NCI-H2107 treated with DMSO at 0.1 percent for 48 hours (cell line): ENCODE data around the gene RELA.

Experiments used
- DNase-seq: peaks from one replicate; lab custom pipeline; 2025; ENCODE audit not compliant: unreplicated experiment; lab: John Stamatoyannopoulos, UW

RELA gene

DNA sequence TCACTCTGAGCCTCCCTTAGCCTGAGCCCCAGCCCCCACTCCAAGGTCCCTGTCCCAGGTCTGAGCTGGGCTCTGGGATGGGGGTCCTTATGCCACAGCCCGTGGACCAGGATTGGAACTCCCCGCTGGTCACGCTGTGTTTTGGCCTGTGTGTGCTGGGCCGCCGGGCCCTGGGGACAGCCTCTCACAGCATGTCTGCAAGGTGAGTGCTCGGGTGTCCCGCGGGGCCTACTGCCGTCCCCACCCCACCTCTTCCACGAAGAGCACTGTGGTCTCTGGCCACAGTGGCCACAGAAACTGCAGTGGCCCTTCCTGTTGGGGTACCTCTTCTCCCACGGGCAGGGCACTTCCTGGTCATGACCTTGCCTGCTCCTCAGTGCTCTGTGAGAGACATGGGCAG lies 28.3 kb downstream of the RELA start:
- no peak for DNase-seq

GRCh38 chr11:65634109-65634436 lies 28.6 kb downstream of the RELA start:
- no peak for DNase-seq

DNA sequence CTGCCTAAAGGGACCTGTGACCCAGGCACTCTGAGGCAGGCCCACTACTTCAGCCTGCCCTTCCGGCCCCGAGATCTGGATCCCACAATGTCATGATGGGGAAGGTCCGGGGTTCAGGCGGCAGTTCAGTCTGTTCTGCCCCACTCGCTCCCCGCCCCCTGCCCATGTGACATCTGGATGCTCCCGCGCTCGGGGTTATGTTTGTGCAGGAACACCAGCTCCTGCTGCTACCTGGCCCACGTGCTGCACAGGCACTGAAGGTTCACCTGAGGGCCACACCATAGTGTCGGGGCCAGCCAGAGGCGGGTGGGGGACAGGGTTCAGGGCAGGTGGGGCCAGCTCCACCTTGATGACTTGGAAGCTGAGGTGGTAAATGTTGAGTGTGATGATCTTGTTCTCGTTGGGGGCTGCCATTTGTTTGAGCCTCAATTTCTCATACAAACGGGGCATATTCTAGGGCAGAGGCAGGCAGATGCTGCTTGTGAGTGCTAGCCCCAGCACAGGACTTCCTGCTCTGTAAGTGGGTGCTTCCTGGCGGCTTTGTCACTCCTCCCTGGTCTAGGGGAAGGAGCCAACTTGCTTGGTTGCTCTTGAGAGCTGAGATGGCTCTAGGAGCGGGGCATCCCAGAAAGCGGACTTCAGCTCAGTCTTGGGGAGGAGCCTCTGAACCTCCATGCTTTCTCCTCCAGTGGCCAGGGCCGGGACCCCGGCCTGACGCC lies 29.2 kb downstream of the RELA start:
- no peak for DNase-seq

- no peak for DNase-seq
These were observed 32.5 kb downstream of the RELA start for GRCh38 chr11:65630215-65630614.

DNA sequence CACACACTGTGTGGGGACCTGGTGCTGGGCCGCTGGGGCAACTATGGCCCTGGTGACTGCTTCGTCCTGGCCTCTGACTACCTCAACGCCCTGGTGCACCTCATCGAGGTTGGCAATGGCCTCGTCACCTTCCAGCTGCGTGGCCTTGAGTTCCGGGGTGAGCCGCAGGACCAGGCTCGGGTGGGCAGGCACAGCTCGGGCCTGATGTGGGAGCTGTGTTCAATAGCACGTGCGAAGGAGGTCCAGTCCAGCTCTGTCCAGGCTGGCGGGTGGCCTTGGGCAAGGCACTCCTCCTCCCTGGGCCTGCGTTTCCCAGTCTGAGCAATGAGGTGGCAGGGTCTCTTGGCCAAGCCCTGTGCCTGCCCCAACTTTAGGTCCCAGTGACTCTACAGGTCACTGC lies 33.1 kb downstream of the RELA start:
- DNase-seq: no peak

DNA sequence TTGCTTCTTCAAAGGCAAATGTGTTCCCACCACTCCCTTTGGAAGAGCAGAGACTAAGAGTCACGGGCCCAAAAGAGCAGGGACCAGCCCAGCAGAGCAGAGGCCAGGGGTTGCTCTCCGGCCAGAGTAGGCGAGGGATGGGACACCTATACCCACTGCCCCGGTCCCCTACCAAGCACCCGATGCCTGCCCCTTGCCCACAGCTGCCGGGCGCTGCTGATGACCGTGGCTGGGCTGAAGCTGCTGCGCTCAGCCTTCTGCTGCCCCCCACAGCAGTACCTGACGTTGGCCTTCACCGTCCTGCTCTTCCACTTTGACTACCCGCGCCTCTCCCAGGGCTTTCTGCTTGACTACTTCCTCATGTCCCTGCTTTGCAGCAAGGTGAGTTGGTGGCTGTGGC lies 35.5 kb downstream of the RELA start:
- DNase-seq: no peak

DNA sequence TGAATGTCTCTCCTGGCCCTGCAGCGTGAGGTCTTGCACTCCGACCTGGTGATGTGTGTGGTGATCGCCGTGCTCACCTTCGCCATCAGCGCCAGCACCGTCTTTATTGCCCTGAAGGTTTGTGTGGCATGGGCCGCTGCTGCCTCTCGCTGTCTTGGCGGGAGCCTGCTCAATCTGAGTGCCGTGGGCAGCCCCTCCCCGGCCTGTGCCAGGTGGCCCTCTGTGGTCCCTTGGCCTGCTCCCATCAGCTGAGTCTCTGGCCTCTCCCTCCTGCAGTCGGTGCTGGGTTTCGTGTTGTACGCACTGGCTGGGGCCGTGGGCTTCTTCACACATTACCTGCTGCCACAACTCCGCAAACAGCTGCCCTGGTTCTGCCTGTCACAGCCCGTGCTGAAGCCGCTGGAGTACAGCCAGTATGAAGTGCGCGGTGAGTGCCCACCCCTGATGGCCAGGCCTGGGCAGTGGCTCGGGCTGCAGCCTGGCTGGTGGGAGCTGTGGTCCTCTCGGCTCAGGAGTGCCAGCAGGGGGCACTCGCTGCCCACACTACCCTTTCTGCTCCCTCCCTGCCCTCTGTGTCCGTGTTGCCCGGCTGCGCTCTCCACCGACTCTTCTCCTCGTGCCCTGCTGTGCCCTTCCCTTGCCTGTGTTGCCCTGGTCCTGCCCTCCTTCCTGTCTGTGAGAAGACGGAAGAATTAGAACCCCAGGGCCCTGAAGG lies 36.9 kb downstream of the RELA start:
- peak; percentile 34 for DNase-seq

- no peak for DNase-seq
These were observed 37.6 kb downstream of the RELA start for GRCh38 chr11:65624931-65625627.

GRCh38 chr11:65623852-65624616 lies 38.7 kb downstream of the RELA start:
- DNase-seq: no peak

- DNase-seq: no peak
These were observed 39.5 kb downstream of the RELA start for GRCh38 chr11:65623177-65623576.

GRCh38 chr11:65622011-65622410 lies 40.7 kb downstream of the RELA start:
- no peak for DNase-seq

DNA sequence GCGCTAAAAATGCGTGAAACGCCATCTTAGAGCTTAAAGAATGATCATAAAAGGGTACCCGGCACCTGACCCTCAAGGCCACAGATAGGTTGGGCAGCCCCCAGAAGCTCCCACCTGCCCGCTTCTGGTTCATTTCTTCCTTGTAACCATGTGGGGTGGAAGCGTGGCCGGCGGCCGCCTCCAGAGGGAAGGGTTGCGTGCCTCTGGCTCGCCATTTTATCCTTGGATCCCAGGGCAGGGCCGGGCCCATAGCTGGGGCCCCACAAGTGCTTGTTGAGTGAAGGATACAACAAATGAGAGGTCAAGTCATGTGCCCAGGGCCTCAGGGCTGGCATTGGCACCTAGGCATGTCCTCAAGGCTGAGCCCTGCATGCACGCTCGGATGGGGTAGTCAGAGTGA lies 41.3 kb downstream of the RELA start:
- no peak for DNase-seq

DNA sequence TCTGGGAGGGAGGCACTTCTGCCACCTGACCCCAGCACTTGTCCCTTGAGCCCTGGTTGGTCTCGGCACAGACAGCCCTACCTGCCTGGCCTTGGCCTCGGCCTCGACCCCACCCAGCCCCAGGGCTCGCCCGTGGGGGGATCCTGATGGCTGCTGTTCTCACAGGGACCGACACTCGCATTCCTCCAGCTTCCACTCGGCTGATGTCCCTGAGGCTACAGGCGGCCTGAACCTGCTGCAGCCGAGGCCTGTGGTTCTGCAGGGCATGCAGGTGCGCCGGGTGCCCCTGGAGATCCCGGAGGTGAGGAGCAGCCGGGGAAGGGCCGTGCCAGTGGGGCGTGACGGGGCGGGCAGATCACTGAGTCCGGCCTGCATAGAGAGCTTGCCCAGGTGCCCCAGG lies 42.0 kb downstream of the RELA start:
- DNase-seq: no peak

- no peak for DNase-seq
These were observed 43.3 kb downstream of the RELA start for GRCh38 chr11:65619281-65619928.

DNA sequence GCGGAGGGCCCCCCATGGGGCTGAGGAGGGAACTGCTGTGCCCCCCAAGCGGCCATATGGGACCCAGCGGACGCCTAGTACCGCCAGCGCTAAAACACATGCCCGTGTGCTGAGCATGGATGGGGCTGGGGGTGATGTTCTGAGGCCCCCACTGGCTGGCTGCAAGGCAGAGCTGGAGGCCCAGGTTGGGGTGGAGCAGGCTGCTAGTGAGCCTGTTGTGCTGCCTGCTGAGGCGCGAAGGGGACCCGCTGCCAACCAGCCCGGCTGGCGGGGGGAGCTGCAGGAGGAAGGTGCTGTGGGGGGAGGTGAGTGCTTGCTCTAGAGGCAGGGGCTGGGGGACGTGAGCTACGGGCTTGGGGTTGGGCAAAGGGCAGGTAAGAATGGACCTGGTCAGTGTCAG lies 44.0 kb downstream of the RELA start:
- DNase-seq: no peak

DNA sequence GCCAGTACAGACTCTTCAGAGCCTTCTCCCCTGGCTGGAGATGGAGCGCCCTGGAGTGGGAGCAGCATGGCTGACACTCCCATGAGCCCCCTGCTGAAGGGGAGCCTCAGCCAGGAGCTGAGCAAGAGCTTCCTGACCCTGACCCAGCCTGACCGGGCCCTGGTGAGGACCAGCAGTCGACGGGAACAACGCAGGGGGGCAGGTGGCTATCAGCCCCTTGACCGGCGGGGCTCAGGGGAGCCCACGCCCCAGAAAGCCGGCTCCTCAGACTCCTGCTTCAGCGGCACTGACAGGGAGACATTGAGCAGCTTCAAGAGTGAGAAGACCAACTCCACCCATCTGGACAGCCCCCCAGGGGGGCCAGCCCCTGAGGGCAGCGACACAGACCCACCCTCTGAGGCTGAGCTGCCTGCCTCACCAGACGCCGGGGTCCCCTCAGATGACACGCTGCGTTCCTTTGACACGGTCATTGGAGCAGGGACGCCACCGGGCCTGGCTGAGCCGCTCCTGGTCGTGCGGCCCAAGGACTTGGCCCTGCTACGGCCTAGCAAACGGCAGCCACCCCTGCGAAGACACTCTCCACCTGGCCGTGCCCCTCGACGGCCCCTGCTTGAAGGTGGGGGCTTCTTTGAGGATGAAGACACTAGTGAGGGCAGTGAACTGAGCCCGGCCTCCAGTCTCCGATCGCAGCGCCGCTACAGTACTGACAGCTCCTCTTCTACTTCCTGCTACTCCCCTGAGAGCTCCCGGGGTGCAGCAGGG lies 44.5 kb downstream of the RELA start:
- DNase-seq: no peak

- DNase-seq: no peak
These were observed 45.4 kb downstream of the RELA start for GRCh38 chr11:65617136-65617850.

DNA sequence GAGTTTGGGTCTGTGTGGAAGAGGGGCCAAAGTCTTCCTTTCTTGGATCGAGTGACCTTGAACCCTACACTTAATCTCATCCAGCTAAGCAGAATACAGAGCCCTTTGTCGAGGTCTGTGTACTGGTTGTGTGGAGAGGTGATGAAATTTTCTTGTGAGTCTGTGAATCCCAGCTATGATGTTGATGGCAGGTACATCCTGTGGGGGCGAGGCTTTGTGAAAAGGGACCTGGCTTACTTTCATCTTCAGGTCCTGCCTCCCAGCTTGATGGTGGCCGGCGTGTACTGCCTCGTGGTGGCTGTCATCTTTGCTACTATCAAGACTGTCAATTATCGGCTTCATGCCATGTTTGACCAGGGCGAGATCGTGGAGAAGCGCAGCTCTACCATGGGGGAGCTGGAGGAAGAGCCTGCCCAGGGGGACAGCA lies 46.1 kb downstream of the RELA start:
- no peak for DNase-seq

GRCh38 chr11:65615950-65616574 lies 46.7 kb downstream of the RELA start:
- no peak for DNase-seq
